HEK293T (cell line): ENCODE results near the gene TRDN.

Source experiments
- ARNT ChIP-seq: fragments of 450-650 bp; IDR thresholded peaks from 2 replicates; pipeline ENCODE4 v1.6.1; 2017; ENCODE audit warnings: mild to moderate bottlenecking
- CTBP1 ChIP-seq: fragments of 450-650 bp; IDR thresholded peaks from 2 replicates; pipeline ENCODE4 v1.6.1; 2016; ENCODE audit warnings: borderline replicate concordance
- ELF4 ChIP-seq: fragments of 450-650 bp; IDR thresholded peaks from 2 replicates; pipeline ENCODE4 v1.6.1; 2017; ENCODE audit warnings: antibody characterized with exemption
- FOXA1 ChIP-seq: fragments of 450-650 bp; IDR thresholded peaks from 2 replicates; pipeline ENCODE4 v1.6.1; 2016; ENCODE audit warnings: mild to moderate bottlenecking
- FOXK2 ChIP-seq: fragments of 450-650 bp; IDR thresholded peaks from 2 replicates; pipeline ENCODE4 v1.6.1; 2016; ENCODE audit warnings: mild to moderate bottlenecking
- FOXM1 ChIP-seq: fragments of 450-650 bp; IDR thresholded peaks from 2 replicates; pipeline ENCODE4 v1.6.1; 2017; ENCODE audit warnings: mild to moderate bottlenecking, borderline replicate concordance
- HDGF ChIP-seq: fragments of 450-650 bp; IDR thresholded peaks from 2 replicates; pipeline ENCODE4 v1.6.1; 2017; ENCODE audit warnings: antibody characterized with exemption, borderline replicate concordance
- LEF1 ChIP-seq: fragments of 450-650 bp; IDR thresholded peaks from 2 replicates; pipeline ENCODE4 v1.6.1; 2017; ENCODE audit warnings: mild to moderate bottlenecking, borderline replicate concordance
- NFRKB ChIP-seq: fragments of 450-650 bp; IDR thresholded peaks from 2 replicates; pipeline ENCODE4 v1.6.1; 2016; ENCODE audit warnings: mild to moderate bottlenecking, moderate library complexity
- SP1 ChIP-seq: fragments of 450-650 bp; IDR thresholded peaks from 2 replicates; pipeline ENCODE4 v1.6.1; 2017
- SUZ12 ChIP-seq: fragments of 450-650 bp; IDR thresholded peaks from 2 replicates; pipeline ENCODE4 v1.6.1; 2016; ENCODE audit warnings: mild to moderate bottlenecking
- TARDBP ChIP-seq: fragments of 450-650 bp; IDR thresholded peaks from 2 replicates; pipeline ENCODE4 v1.6.1; 2016
- ZNF384 ChIP-seq: fragments of 450-650 bp; IDR thresholded peaks from 2 replicates; pipeline ENCODE4 v1.6.1; 2016

- no peak for TF ChIP-seq FOXA1
- TF ChIP-seq LEF1, result no peak
- TF ChIP-seq HDGF, result no peak
- TF ChIP-seq CTBP1, result no peak
- TF ChIP-seq FOXM1, result no peak
- no peak for TF ChIP-seq ZNF384
- no peak for TF ChIP-seq TARDBP
- TF ChIP-seq SUZ12, result no peak
- TF ChIP-seq ELF4, result no peak
- TF ChIP-seq ARNT, result no peak
- TF ChIP-seq FOXK2, result no peak
- no peak for TF ChIP-seq NFRKB
- TF ChIP-seq SP1, result no peak
Observed at GRCh38 chr6:123681957-123682462, 45.3 kb upstream of the TRDN start.
